Measurements from ENCODE around the gene MYBBP1A.

DNA sequence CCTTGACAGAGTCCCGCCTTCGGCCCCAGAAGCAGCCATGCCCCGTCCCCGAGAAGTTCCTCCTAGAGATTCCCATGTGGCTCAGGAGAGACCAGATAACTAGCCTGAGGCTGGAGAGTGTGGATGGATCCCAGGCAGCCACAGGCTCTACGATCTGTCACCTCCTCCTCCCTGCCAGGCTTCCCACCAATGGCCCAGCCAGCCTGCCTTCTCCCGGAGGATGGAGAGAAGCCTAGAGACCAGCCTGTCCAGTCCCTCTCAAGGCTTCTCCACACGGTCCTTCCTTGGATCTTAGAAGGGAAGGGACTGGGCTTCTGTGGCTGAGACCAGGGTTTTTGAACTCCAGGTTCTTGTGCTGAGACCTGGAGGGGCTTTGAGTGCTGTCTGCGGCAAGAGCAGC lies 27.5 kb upstream of the MYBBP1A start:
- TF ChIP-seq, protein P1, sequence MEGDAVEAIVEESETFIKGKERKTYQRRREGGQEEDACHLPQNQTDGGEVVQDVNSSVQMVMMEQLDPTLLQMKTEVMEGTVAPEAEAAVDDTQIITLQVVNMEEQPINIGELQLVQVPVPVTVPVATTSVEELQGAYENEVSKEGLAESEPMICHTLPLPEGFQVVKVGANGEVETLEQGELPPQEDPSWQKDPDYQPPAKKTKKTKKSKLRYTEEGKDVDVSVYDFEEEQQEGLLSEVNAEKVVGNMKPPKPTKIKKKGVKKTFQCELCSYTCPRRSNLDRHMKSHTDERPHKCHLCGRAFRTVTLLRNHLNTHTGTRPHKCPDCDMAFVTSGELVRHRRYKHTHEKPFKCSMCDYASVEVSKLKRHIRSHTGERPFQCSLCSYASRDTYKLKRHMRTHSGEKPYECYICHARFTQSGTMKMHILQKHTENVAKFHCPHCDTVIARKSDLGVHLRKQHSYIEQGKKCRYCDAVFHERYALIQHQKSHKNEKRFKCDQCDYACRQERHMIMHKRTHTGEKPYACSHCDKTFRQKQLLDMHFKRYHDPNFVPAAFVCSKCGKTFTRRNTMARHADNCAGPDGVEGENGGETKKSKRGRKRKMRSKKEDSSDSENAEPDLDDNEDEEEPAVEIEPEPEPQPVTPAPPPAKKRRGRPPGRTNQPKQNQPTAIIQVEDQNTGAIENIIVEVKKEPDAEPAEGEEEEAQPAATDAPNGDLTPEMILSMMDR (conservative IDR thresholded peaks at IDR 0.05; ENCODE audit: low read depth, low read length): no peak
- no peak for TF ChIP-seq EZH2 (IDR thresholded peaks at IDR 0.05; ENCODE audit: borderline replicate concordance, low read depth, low read length, poor library complexity, severe bottlenecking)

All from A673 (cell line).